A673 (cell line): Measurements from ENCODE around the gene MYMK.

ENCODE experiments used
- CTCF ChIP-seq: fragments of 300-800, 200-600 bp; sonication (generic); conservative IDR thresholded peaks from 2 replicates; pipeline ENCODE4 v1.5.1; 2017; ENCODE audit warnings: low read depth, mild to moderate bottlenecking, antibody characterized with exemption, low read length, moderate library complexity, mixed read lengths
- EZH2 ChIP-seq: fragments of 200-600 bp; sonication (generic); IDR thresholded peaks from 2 replicates; pipeline ENCODE4 v1.6.1; 2017; ENCODE audit warnings: borderline replicate concordance, low read depth, mild to moderate bottlenecking, mixed read lengths, antibody characterized with exemption, low read length; ENCODE audit not compliant: poor library complexity, severe bottlenecking

- TF ChIP-seq CTCF (no peak), EZH2 (no peak)
Measured at GRCh38 chr9:133525677-133526076, 918 bp upstream of the MYMK start.
